SKM-1 treated with dmso at 0.1 percent for 144 hours (cell line): ENCODE measurements around the gene NYNRIN.
"Not testable (repeated sequence)": the region's sequence is repeated elsewhere in the genome, so short reads cannot be mapped to it uniquely, and the experiment has no call there.

Experiments used
- DNase-seq: peaks from one replicate; lab custom pipeline; 2025; ENCODE audit not compliant: unreplicated experiment; lab: John Stamatoyannopoulos, UW

The NYNRIN gene

GRCh38 chr14:24398653-24399446 is at the start of gene NYNRIN:
Gene NYNRIN, plus strand, starts transcription at chr14:24399003. Its CDS starts 244 bp downstream, at chr14:24399247.
- no peak for DNase-seq

- no peak for DNase-seq
Observed at GRCh38 chr14:24349742-24350141, 49.1 kb upstream of the NYNRIN start.

- DNase-seq: no peak
Observed at GRCh38 chr14:24351517-24351916, 47.3 kb upstream of the NYNRIN start.

GRCh38 chr14:24353559-24354481 is 45.0 kb upstream of the NYNRIN start:
- DNase-seq: no peak

- DNase-seq: not testable (repeated sequence)
Observed at GRCh38 chr14:24354482-24354825, 44.3 kb upstream of the NYNRIN start.

- DNase-seq: no peak
Observed at GRCh38 chr14:24355009-24355408, 43.8 kb upstream of the NYNRIN start.

- no peak for DNase-seq
Observed at GRCh38 chr14:24356208-24356607, 42.6 kb upstream of the NYNRIN start.

- DNase-seq: no peak
Observed at GRCh38 chr14:24360281-24360680, 38.5 kb upstream of the NYNRIN start.

GRCh38 chr14:24361326-24361725 is 37.5 kb upstream of the NYNRIN start:
- DNase-seq: no peak

GRCh38 chr14:24362241-24362960 is 36.4 kb upstream of the NYNRIN start:
- no peak for DNase-seq

- DNase-seq: no peak
Observed at GRCh38 chr14:24363401-24363800, 35.4 kb upstream of the NYNRIN start.

GRCh38 chr14:24364841-24365240 is 34.0 kb upstream of the NYNRIN start:
- DNase-seq: no peak

GRCh38 chr14:24365600-24366412 is 33.0 kb upstream of the NYNRIN start:
- no peak for DNase-seq

GRCh38 chr14:24366413-24366720 is 32.4 kb upstream of the NYNRIN start:
- no peak for DNase-seq

GRCh38 chr14:24366721-24367513 is 31.9 kb upstream of the NYNRIN start:
- DNase-seq: no peak

GRCh38 chr14:24367514-24368211 is 31.1 kb upstream of the NYNRIN start, which contains the start of gene NFATC4:
Gene NFATC4, plus strand, starts transcription at chr14:24368184. Its CDS starts 157 bp downstream, at chr14:24368341.
- no peak for DNase-seq

- no peak for DNase-seq
Observed at GRCh38 chr14:24368212-24368561, 30.6 kb upstream of the NYNRIN start.

- DNase-seq: no peak
Observed at GRCh38 chr14:24368562-24369252, 30.1 kb upstream of the NYNRIN start.

GRCh38 chr14:24369463-24369862 is 29.3 kb upstream of the NYNRIN start:
- DNase-seq: no peak
